GM12874 (cell line): ENCODE results near the gene GSAP.

Experiments used
- TF ChIP-seq, protein P1 (sequence below): IDR thresholded peaks from 2 replicates; pipeline ENCODE4 v1.5.1; 2011; ENCODE audit warnings: low read depth, mild to moderate bottlenecking, control low read depth, low read length, moderate library complexity; ENCODE audit not compliant: insufficient read depth

GSAP gene

DNA sequence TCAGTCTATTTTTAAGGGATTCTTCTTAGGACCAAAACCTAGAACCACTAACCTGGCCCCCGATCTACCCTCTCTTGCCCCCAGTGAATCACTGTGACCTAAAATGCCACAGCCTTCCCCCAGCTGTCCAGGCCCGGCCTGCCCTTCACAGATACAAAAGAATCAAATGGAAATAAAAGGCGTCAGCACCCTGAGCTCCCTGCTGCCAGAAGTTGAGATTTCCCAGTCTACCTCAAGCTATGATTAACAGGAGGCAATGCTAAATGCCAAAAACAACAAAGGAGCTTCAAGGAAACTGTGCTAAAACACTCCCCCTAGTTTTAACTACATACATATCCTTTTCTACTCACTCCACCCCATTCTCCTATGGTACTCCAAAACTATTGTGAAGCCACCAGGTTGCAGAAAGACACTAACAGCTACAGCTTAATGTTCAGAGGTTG, 67.8 kb downstream of the GSAP start:
- TF ChIP-seq, protein P1, sequence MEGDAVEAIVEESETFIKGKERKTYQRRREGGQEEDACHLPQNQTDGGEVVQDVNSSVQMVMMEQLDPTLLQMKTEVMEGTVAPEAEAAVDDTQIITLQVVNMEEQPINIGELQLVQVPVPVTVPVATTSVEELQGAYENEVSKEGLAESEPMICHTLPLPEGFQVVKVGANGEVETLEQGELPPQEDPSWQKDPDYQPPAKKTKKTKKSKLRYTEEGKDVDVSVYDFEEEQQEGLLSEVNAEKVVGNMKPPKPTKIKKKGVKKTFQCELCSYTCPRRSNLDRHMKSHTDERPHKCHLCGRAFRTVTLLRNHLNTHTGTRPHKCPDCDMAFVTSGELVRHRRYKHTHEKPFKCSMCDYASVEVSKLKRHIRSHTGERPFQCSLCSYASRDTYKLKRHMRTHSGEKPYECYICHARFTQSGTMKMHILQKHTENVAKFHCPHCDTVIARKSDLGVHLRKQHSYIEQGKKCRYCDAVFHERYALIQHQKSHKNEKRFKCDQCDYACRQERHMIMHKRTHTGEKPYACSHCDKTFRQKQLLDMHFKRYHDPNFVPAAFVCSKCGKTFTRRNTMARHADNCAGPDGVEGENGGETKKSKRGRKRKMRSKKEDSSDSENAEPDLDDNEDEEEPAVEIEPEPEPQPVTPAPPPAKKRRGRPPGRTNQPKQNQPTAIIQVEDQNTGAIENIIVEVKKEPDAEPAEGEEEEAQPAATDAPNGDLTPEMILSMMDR, result no peak

- TF ChIP-seq, protein P1, result no peak
These were observed 69.7 kb downstream of the GSAP start for GRCh38 chr7:77346441-77346840.

DNA sequence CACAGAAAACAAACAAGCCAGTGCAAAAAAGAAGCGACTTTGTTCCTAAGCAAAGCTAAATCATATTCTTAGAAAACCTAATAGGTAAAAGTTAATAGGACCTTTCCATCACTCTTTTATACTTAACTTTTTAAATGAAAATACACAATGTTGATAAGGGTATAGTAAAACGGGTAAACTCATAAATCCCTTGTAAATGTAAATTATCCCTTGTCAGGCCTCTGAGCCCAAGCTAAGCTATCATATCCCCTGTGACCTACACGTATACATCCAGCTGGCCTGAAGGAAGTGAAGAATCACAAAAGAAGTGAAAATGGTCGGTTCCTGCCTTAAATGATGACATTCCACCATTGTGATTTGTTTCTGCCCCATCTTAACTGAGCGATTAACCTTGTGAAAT, 76.4 kb downstream of the GSAP start:
- TF ChIP-seq, protein P1, result no peak

GRCh38 chr7:77338883-77339629, 77.1 kb downstream of the GSAP start:
- TF ChIP-seq, protein P1, result no peak

DNA sequence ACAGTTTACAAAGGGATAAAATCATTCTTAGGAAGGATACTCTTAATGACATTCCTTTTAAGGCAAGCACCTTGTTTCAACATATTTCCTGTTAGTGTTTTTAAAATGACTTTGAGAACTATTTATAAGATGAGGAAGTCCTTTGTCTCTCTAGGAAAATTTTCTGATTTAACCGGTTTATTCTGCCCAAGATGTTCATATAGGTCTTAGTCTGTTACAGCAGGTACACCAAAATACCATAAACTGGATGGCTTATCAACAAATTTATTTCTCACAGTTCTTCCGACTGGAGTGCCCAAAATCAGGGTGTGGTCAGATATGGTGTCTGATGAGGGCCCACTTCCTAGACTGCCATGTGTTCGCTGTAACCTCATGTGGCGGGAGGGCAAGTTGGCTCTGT, 77.9 kb downstream of the GSAP start:
- TF ChIP-seq, protein P1, result no peak

- TF ChIP-seq, protein P1, result no peak
These were observed 78.6 kb downstream of the GSAP start for GRCh38 chr7:77337456-77337990.

DNA sequence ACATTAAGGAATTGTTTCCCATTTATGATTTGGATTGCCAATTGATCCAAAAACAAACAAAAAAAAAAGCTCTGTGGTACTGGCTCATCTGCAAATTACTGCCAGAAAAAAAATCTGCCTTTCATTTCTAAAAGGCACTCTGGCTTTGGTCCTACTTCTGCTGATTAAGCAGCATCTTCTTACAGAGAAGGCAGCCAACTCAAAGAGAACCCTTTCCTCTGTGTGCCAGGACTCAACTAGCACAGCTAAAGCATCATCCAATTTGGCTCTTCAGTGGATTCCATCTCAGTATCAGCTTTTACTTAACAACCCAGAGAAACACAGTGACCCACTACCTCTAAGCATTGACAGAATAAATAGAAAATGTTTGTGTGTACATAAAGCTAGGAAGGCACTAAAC, 80.6 kb downstream of the GSAP start:
- TF ChIP-seq, protein P1, result no peak
